ENCODE data around the gene ALOX5.

ALOX5 gene

DNA sequence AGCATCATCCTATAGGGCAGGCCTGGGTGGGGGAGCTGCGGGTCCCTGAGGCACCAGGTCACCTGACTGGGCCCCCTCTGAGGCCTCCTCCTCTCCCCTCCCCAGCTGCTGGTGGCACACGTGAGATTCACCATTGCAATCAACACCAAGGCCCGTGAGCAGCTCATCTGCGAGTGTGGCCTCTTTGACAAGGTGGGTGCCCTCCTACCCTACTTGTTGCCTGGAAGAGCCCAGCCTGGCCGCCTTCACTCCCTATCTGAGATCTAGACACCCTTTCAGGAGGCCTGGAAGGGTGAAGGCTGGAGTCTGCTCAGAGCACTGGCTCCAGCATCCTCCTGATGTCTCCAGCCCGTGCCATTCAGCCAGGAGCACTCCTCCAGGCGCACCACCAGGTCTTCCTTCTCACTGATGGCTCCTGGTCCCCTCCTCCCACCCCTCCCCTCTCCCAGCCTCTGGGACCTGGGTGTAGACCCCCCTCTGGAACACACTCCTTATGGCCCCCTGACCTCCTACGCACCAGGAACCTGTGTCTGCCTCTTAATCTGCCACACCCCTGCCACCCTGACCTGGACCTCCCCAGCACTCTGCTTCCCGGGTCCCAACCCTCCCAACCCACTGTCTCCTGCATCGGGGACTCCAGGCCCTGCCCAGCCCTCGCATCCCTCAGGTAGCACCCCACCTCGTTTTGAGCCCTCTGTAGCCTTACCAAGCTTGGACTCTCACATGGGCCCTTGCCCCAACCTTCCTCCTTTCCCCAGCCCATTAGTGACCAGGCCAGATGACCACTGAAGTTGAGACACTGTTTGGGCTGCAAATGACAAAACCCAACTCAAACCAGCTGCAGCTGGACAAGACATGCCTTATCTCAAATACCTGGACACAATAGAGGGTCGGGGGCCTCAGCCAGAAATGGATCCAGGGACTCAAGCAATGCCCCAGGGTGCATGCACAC, 67.5 kb downstream of the ALOX5 start:
- H3K27ac ChIP-seq = no peak overlapping the region
- TF ChIP-seq CTCF (conservative IDR thresholded peaks at IDR 0.05) = no peak

- TF ChIP-seq CTCF (conservative IDR thresholded peaks at IDR 0.05) = no peak
- H3K27ac ChIP-seq = no peak overlapping the region
Measured at GRCh38 chr10:45442251-45442650, 68.2 kb downstream of the ALOX5 start.

- no peak overlapping the region for H3K27ac ChIP-seq
Measured at GRCh38 chr10:45442662-45443061, 68.6 kb downstream of the ALOX5 start.

DNA sequence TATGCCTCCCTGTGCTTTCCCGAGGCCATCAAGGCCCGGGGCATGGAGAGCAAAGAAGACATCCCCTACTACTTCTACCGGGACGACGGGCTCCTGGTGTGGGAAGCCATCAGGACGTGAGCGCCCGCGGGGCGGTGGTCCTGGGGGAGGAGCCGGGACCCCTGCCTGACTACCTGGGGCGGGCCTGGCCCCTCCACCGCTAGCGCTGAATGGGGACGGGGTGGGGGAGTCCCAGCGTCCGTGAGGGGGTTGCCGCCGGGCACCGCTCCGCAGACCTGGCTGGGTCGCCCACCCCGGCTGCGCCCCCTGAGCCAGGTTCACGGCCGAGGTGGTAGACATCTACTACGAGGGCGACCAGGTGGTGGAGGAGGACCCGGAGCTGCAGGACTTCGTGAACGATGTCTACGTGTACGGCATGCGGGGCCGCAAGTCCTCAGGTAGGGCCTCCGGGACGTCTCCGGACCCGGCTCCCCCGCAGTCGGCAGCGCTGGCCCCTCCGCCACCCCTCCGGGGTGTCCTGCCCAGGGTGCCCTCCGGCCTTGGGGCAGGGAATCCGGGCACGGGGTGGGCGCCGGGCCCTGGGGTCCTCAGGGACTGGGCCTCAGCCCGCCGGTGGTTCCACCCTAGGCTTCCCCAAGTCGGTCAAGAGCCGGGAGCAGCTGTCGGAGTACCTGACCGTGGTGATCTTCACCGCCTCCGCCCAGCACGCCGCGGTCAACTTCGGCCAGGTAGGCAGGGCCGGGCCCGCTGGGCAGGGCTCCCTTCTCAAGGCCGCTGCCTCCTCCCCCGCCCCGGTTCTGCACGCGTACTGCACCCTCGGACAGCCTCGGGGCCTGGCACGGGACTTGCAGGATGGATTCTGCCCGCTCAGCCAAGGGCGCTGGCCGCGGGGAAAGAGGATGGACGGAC, 69.3 kb downstream of the ALOX5 start:
- H3K27ac ChIP-seq = no peak overlapping the region
- TF ChIP-seq CTCF (conservative IDR thresholded peaks at IDR 0.05) = no peak

More at GRCh38 chr10:45442662-45443061, 68.6 kb downstream of the ALOX5 start:
- no peak for TF ChIP-seq CTCF (conservative IDR thresholded peaks at IDR 0.05)

DNA sequence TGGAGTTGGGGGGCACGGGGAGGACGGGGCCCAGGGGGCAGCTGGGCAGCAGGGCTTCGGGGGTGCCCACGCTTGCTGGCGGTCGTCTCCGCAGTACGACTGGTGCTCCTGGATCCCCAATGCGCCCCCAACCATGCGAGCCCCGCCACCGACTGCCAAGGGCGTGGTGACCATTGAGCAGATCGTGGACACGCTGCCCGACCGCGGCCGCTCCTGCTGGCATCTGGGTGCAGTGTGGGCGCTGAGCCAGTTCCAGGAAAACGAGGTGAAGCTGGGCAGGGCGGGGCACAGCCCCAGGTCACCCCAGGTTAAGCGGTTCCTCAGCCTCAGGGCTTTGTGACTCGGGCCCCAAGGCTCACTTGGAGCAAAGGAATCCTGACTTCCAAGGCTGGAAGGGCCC, 70.0 kb downstream of the ALOX5 start:
- no peak overlapping the region for H3K27ac ChIP-seq
- no peak for TF ChIP-seq CTCF (conservative IDR thresholded peaks at IDR 0.05)

GRCh38 chr10:45444976-45445898, 71.2 kb downstream of the ALOX5 start:
- H3K27ac ChIP-seq = peak overlapping the region; percentile 45; the same call in 1 of the 2 replicates
- TF ChIP-seq CTCF (conservative IDR thresholded peaks at IDR 0.05) = no peak

All from VCaP (cell line).